Astrocyte (in vitro differentiated cells and primary cell): ENCODE results near the gene SLC38A3.

Source experiments
- EZH2 ChIP-seq: IDR thresholded peaks from 2 replicates; pipeline ENCODE4 v1.6.1; 2012; ENCODE audit warnings: mild to moderate bottlenecking, low read length, inconsistent platforms; ENCODE audit not compliant: insufficient read depth
- TF ChIP-seq, protein P1 (sequence below): IDR thresholded peaks from 2 replicates; pipeline ENCODE4 v1.5.1; 2011; ENCODE audit warnings: low read depth, mild to moderate bottlenecking, inconsistent platforms, low read length, moderate library complexity; ENCODE audit not compliant: insufficient read depth

GRCh38 chr3:50195501-50196252 is 9.4 kb upstream of the SLC38A3 start:
- TF ChIP-seq, protein P1, sequence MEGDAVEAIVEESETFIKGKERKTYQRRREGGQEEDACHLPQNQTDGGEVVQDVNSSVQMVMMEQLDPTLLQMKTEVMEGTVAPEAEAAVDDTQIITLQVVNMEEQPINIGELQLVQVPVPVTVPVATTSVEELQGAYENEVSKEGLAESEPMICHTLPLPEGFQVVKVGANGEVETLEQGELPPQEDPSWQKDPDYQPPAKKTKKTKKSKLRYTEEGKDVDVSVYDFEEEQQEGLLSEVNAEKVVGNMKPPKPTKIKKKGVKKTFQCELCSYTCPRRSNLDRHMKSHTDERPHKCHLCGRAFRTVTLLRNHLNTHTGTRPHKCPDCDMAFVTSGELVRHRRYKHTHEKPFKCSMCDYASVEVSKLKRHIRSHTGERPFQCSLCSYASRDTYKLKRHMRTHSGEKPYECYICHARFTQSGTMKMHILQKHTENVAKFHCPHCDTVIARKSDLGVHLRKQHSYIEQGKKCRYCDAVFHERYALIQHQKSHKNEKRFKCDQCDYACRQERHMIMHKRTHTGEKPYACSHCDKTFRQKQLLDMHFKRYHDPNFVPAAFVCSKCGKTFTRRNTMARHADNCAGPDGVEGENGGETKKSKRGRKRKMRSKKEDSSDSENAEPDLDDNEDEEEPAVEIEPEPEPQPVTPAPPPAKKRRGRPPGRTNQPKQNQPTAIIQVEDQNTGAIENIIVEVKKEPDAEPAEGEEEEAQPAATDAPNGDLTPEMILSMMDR: no peak
- TF ChIP-seq EZH2: no peak
